Activated naive CD8-positive, alpha-beta T cell (primary cell): ENCODE data around the gene OR6P1.

Experiments
- H3K27ac Mint-ChIP-seq: one replicate; pipeline ENCODE4 v1.8.0; 2021; ENCODE audit warnings: mixed read lengths
- H3K27me3 Mint-ChIP-seq: one replicate; pipeline ENCODE4 v1.8.0; 2021; ENCODE audit warnings: mixed read lengths
- H3K36me3 Mint-ChIP-seq: one replicate; pipeline ENCODE4 v1.8.0; 2021; ENCODE audit warnings: mixed read lengths
- H3K4me1 Mint-ChIP-seq: one replicate; pipeline ENCODE4 v1.8.0; 2021; ENCODE audit warnings: low read depth, mixed read lengths
- H3K4me3 Mint-ChIP-seq: one replicate; pipeline ENCODE4 v1.8.0; 2021; ENCODE audit warnings: mild to moderate bottlenecking, mixed read lengths
- H3K9me3 Mint-ChIP-seq: one replicate; pipeline ENCODE4 v1.8.0; 2021; ENCODE audit warnings: low read depth, mixed read lengths

The OR6P1 gene

GRCh38 chr1:158547533-158547932, 22.8 kb downstream of the OR6P1 start:
- Mint-ChIP-seq H3K4me3 (no peak overlapping the region), H3K36me3 (no peaks in the 10 kb centered on the region), H3K9me3 (no peaks in the 10 kb centered on the region), H3K4me1 (no peaks in the 10 kb centered on the region), H3K27ac (no peak overlapping the region), H3K27me3 (peaks cover 2% of the 10 kb centered on the region)

GRCh38 chr1:158537609-158538008, 32.8 kb downstream of the OR6P1 start:
- Mint-ChIP-seq H3K4me3 (no peak overlapping the region), H3K27me3 (peaks cover under 1% of the 10 kb centered on the region), H3K36me3 (no peaks in the 10 kb centered on the region), H3K27ac (no peak overlapping the region), H3K4me1 (no peaks in the 10 kb centered on the region), H3K9me3 (no peaks in the 10 kb centered on the region)

GRCh38 chr1:158534496-158534895, 35.9 kb downstream of the OR6P1 start:
- H3K36me3 Mint-ChIP-seq = no peaks in the 10 kb centered on the region
- no peak overlapping the region for H3K4me3 Mint-ChIP-seq
- no peaks in the 10 kb centered on the region for H3K9me3 Mint-ChIP-seq
- H3K27me3 Mint-ChIP-seq = peaks cover 2% of the 10 kb centered on the region
- no peaks in the 10 kb centered on the region for H3K4me1 Mint-ChIP-seq
- no peak overlapping the region for H3K27ac Mint-ChIP-seq

- Mint-ChIP-seq H3K9me3 (peaks cover 8% of the 10 kb centered on the region), H3K27me3 (peaks cover 7% of the 10 kb centered on the region), H3K36me3 (no peaks in the 10 kb centered on the region), H3K4me1 (no peaks in the 10 kb centered on the region), H3K27ac (no peak overlapping the region), H3K4me3 (no peak overlapping the region)
Measured at GRCh38 chr1:158527190-158527815, 43.1 kb downstream of the OR6P1 start.

GRCh38 chr1:158521666-158522058, 48.7 kb downstream of the OR6P1 start:
- H3K9me3 Mint-ChIP-seq = no peaks in the 10 kb centered on the region

GRCh38 chr1:158520955-158521665, 49.3 kb downstream of the OR6P1 start:
- H3K27me3 Mint-ChIP-seq = peaks cover 3% of the 10 kb centered on the region
- H3K4me1 Mint-ChIP-seq = no peaks in the 10 kb centered on the region
- H3K36me3 Mint-ChIP-seq = no peaks in the 10 kb centered on the region
- no peak overlapping the region for H3K4me3 Mint-ChIP-seq
- no peak overlapping the region for H3K27ac Mint-ChIP-seq
- no peaks in the 10 kb centered on the region for H3K9me3 Mint-ChIP-seq

More at GRCh38 chr1:158521666-158522058, 48.7 kb downstream of the OR6P1 start:
- Mint-ChIP-seq H3K27me3 (peaks cover 3% of the 10 kb centered on the region), H3K4me1 (no peaks in the 10 kb centered on the region), H3K27ac (no peak overlapping the region), H3K4me3 (no peak overlapping the region), H3K36me3 (no peaks in the 10 kb centered on the region)

GRCh38 chr1:158520021-158520420, 50.4 kb downstream of the OR6P1 start:
- H3K4me3 Mint-ChIP-seq = no peak overlapping the region
- peaks cover 2% of the 10 kb centered on the region for H3K27me3 Mint-ChIP-seq
- no peaks in the 10 kb centered on the region for H3K36me3 Mint-ChIP-seq

GRCh38 chr1:158516966-158517365, 53.4 kb downstream of the OR6P1 start:
- Mint-ChIP-seq H3K4me3 (no peak overlapping the region), H3K9me3 (no peaks in the 10 kb centered on the region), H3K27ac (no peak overlapping the region), H3K36me3 (no peaks in the 10 kb centered on the region), H3K27me3 (peaks cover 2% of the 10 kb centered on the region), H3K4me1 (no peaks in the 10 kb centered on the region)

More at GRCh38 chr1:158520021-158520420, 50.4 kb downstream of the OR6P1 start:
- Mint-ChIP-seq H3K9me3 (no peaks in the 10 kb centered on the region), H3K4me1 (no peaks in the 10 kb centered on the region), H3K27ac (no peak overlapping the region)
